Chondrocyte (in vitro differentiated cells): ENCODE results near the gene PARVB. TPM values are rescaled to one million over a fixed set of nuclear protein-coding genes. Genes with fewer than 3 reads are reported as not detected.
A peak's percentile ranks its signal among the peaks of the same experiment; 100 is the strongest.

Source experiments
- DNase-seq: peaks from one replicate; pipeline ENCODE4 v3.0.0; 2021; ENCODE audit warnings: mixed read lengths, low spot score
- H3K27ac Mint-ChIP-seq: one replicate; pipeline ENCODE4 v1.8.0; 2021; ENCODE audit warnings: mild to moderate bottlenecking, moderate library complexity, mixed read lengths; ENCODE audit not compliant: unreplicated experiment
- H3K27me3 Mint-ChIP-seq: 2 replicates; pipeline ENCODE4 v1.8.0; 2021; ENCODE audit warnings: low read depth, mixed read lengths
- H3K36me3 Mint-ChIP-seq: 2 replicates; pipeline ENCODE4 v1.8.0; 2021; ENCODE audit warnings: low read depth, mixed read lengths
- H3K4me1 Mint-ChIP-seq: 2 replicates; pipeline ENCODE4 v1.8.0; 2021; ENCODE audit warnings: low read depth, mild to moderate bottlenecking, mixed read lengths
- H3K4me3 Mint-ChIP-seq: one replicate; pipeline ENCODE4 v1.8.0; 2021; ENCODE audit warnings: mild to moderate bottlenecking, moderate library complexity, mixed read lengths; ENCODE audit not compliant: unreplicated experiment
- H3K9me3 Mint-ChIP-seq: 2 replicates; pipeline ENCODE4 v1.8.0; 2021; ENCODE audit warnings: low read depth, mixed read lengths
- total RNA-seq: library from RNA; stranded (reverse); gene quantifications from 3 replicates; pipeline ENCODE4 v1.2.1, GENCODE V29; 2021
- TF ChIP-seq, protein P1 (sequence below): fragments of 200-600 bp; sonication (generic); IDR thresholded peaks from 2 replicates; pipeline ENCODE4 v1.5.0; 2021; ENCODE audit warnings: antibody characterized with exemption, mild to moderate bottlenecking, moderate library complexity

The PARVB gene
- total RNA-seq, 1 donor from 2014 or later: 33.6 TPM

DNA sequence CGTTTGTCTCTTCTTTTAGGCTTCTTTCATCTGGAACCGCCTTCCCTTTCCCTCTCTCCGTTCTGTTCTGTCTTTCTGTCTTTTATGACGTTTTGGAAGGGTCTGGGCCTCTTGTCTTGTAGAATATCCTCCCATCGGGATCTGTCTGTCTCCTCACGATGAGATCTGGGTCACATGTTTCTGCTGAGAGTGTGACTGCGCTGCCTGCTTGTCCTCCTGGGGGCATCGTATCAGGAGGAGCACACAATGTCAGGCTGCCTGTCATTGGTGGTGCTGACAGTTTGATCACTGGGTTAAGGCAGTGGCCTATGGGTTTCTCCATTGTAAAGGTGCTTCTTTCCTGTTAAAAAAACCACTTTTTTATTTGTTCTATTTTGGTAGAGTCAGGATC, 96.2 kb downstream of the PARVB start:
- no peak overlapping the region for H3K27ac Mint-ChIP-seq
- TF ChIP-seq, protein P1, sequence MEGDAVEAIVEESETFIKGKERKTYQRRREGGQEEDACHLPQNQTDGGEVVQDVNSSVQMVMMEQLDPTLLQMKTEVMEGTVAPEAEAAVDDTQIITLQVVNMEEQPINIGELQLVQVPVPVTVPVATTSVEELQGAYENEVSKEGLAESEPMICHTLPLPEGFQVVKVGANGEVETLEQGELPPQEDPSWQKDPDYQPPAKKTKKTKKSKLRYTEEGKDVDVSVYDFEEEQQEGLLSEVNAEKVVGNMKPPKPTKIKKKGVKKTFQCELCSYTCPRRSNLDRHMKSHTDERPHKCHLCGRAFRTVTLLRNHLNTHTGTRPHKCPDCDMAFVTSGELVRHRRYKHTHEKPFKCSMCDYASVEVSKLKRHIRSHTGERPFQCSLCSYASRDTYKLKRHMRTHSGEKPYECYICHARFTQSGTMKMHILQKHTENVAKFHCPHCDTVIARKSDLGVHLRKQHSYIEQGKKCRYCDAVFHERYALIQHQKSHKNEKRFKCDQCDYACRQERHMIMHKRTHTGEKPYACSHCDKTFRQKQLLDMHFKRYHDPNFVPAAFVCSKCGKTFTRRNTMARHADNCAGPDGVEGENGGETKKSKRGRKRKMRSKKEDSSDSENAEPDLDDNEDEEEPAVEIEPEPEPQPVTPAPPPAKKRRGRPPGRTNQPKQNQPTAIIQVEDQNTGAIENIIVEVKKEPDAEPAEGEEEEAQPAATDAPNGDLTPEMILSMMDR: no peak
- peak; percentile 15 for DNase-seq
- no peaks in the 10 kb centered on the region for H3K27me3 Mint-ChIP-seq
- peaks cover 14% of the 10 kb centered on the region for H3K36me3 Mint-ChIP-seq
- H3K4me1 Mint-ChIP-seq: no peaks in the 10 kb centered on the region
- H3K9me3 Mint-ChIP-seq: peaks cover 3% of the 10 kb centered on the region
- H3K4me3 Mint-ChIP-seq: no peak overlapping the region

DNA sequence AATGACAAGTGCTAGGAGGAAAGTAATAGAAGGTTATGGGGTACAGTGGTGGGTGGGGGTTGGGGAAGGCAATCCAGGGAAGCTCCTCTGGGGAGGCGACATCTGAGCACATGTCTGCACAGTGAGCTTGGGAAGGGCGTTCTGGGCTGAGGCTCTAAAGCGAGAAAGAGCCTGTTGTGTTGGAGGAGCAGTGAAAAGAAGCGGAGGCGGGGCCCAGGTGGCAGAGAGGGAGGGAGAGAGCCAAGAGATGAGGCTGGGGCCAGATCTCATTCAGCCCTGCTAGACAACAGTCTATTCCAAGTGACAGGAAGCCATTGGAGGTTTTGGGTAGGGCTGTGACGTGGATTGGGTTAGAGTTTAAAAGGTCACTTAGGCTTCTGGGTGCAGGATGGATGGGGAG, 101.3 kb downstream of the PARVB start:
- Mint-ChIP-seq H3K36me3 (peaks cover 21% of the 10 kb centered on the region), H3K27ac (no peak overlapping the region)

DNA sequence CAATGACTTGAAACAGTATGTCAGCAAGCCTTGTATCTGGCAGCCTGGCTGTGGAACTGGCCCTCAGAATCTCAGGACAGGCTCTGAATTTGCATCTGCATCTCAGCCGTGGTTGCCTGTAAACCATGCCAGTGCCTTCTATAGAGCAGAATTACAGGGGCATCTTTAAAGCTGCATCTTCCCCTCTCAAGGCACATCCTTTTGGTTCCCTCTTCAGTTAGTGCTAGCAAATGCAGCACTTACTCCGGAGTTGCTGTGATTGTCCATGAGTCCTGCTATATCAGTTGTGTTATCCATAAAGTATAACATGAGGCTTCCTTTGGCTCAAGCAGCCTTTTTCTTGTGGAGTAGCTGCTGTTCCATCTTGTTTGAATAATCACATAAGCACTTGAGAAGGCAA, 102.7 kb downstream of the PARVB start:
- TF ChIP-seq, protein P1: no peak
- no peaks in the 10 kb centered on the region for H3K4me1 Mint-ChIP-seq
- no peak overlapping the region for H3K4me3 Mint-ChIP-seq

More for the DNA sequence above, 101.3 kb downstream of the PARVB start:
- DNase-seq: peak; percentile 30
- H3K9me3 Mint-ChIP-seq: peaks cover 18% of the 10 kb centered on the region
- H3K4me3 Mint-ChIP-seq: no peak overlapping the region
- no peaks in the 10 kb centered on the region for H3K4me1 Mint-ChIP-seq
- TF ChIP-seq, protein P1: no peak
- H3K27me3 Mint-ChIP-seq: no peaks in the 10 kb centered on the region

DNA sequence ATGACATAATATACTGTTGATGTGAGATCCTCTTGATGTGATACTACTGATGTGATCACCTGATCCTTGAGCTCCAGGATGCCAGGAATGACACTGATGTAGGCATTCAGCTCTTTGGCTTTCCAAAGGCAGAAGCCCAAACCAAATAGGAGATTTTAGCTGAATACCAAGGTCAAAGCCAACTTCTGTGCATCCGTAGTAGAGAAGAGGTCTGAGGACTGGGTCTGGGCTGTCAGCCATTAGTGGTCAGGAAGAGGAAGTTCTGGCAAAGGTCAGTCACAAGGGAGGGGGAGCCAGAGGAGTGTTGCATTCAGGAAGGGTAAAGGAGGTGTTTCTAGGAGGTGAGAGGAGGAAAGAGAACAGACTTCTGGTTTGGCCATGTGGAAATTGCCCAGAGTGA, 103.3 kb downstream of the PARVB start:
- Mint-ChIP-seq H3K36me3 (peaks cover 23% of the 10 kb centered on the region), H3K4me1 (no peaks in the 10 kb centered on the region), H3K9me3 (peaks cover 15% of the 10 kb centered on the region), H3K27ac (no peak overlapping the region), H3K27me3 (no peaks in the 10 kb centered on the region), H3K4me3 (no peak overlapping the region)
- DNase-seq: no peak
- TF ChIP-seq, protein P1: no peak

More for the DNA sequence above, 102.7 kb downstream of the PARVB start:
- H3K9me3 Mint-ChIP-seq: peaks cover 15% of the 10 kb centered on the region
- H3K36me3 Mint-ChIP-seq: peaks cover 23% of the 10 kb centered on the region
- peak; percentile 13 for DNase-seq
- no peaks in the 10 kb centered on the region for H3K27me3 Mint-ChIP-seq
- no peak overlapping the region for H3K27ac Mint-ChIP-seq

DNA sequence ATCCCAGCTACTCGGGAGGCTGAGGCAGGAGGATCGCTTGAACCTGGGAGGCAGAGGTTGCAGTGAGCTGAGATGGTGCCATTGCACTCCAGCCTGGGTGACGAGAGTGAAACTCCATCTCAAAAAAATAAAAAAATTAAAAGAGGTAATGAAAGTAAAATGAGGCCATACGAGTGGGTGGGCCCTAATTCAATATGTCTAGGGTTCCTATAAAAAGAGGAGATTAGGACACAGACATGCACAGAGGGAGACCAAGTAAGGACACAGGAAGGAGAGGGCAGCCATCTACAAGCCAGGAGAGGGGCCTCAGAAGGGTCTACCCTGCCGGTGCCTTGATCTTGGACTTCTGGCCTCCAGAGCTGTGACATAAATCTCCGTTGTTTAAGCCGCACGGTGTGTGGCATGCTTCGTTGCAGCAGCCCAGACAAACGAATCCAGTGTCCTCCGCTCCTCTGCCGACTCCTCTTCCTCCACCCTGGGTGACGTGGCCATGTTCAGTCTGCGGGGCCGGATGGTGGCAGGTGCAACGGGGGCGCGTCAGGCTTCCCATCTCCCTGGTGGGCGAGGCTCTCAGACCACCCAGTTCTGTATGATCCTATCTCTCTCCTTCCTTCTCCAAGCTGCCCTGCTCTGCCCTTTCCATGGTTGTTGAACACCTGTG, 105.0 kb downstream of the PARVB start:
- no peak overlapping the region for H3K4me3 Mint-ChIP-seq
- peaks cover 15% of the 10 kb centered on the region for H3K9me3 Mint-ChIP-seq
- peaks cover 27% of the 10 kb centered on the region for H3K36me3 Mint-ChIP-seq
- no peak for DNase-seq
- TF ChIP-seq, protein P1: no peak
- H3K27me3 Mint-ChIP-seq: no peaks in the 10 kb centered on the region
- no peak overlapping the region for H3K27ac Mint-ChIP-seq
- H3K4me1 Mint-ChIP-seq: no peaks in the 10 kb centered on the region
